Caki2 (cell line): ENCODE data around the gene GNL1. TPM values are rescaled to one million over a fixed set of nuclear protein-coding genes. Genes with fewer than 3 reads are reported as not detected.

Experiments used
- total RNA-seq: library from RNA; depleted of rRNA; stranded (reverse); fragments of >200 nt; shearing (Covaris generic); gene quantifications from 2 replicates; pipeline ENCODE4 v1.2.3, GENCODE V29; 2014; ENCODE audit warnings: low replicate concordance; rRNA removed

Gene GNL1
- total RNA-seq, 1 experiment from 2014 or later, result 23.5 TPM

Other genes with a start within 250 kb of the GNL1 start
- 8.9 and 18.7 TPM in 2 replicates for gene TRIM39, start 229.6 kb downstream of the GNL1 start, total RNA-seq
- 47.4 and 120 TPM in 2 replicates for gene RPP21, start 211.3 kb downstream of the GNL1 start, total RNA-seq
- 210 and 213 TPM in 2 replicates for gene HLA-E, start 67.0 kb downstream of the GNL1 start, total RNA-seq
- 12.7 TPM in 1 of 2 replicates, not detected in the other for gene PRR3, start 806 bp upstream of the GNL1 start, total RNA-seq
- gene ABCF1, start 15.0 kb upstream of the GNL1 start, total RNA-seq, result 29.5 and 30.5 TPM in 2 replicates
- 6.9 and 10.8 TPM in 2 replicates for gene PPP1R10, start 60.8 kb upstream of the GNL1 start, total RNA-seq
- 47.9 and 61.1 TPM in 2 replicates for gene MRPS18B, start 61.4 kb upstream of the GNL1 start, total RNA-seq
- gene ATAT1, start 70.4 kb upstream of the GNL1 start, total RNA-seq, result 1.3 and 4.6 TPM in 2 replicates
- gene C6orf136, start 90.6 kb upstream of the GNL1 start, total RNA-seq, result 2.6 TPM in 1 of 2 replicates, not detected in the other
- gene DHX16, start 116.5 kb upstream of the GNL1 start, total RNA-seq, result 31.4 and 37.5 TPM in 2 replicates
- gene PPP1R18, start 130.2 kb upstream of the GNL1 start, total RNA-seq, result 29.9 and 37.7 TPM in 2 replicates
- 2.3 and 16.7 TPM in 2 replicates for gene NRM, start 134.5 kb upstream of the GNL1 start, total RNA-seq
- gene MDC1, start 160.8 kb upstream of the GNL1 start, total RNA-seq, result 3.3 and 6.7 TPM in 2 replicates
- 538 and 624 TPM in 2 replicates for gene TUBB, start 163.9 kb upstream of the GNL1 start, total RNA-seq
- gene FLOT1, start 186.2 kb upstream of the GNL1 start, total RNA-seq, result 352 and 441 TPM in 2 replicates
- gene IER3, start 188.1 kb upstream of the GNL1 start, total RNA-seq, result 124 and 148 TPM in 2 replicates